Spleen (tissue), 11 donors: ENCODE results near the gene TMEM50B. TPM values are rescaled to one million over a fixed set of nuclear protein-coding genes. Genes with fewer than 3 reads are reported as not detected.

Experiments
- DNase-seq: peaks from one replicate; pipeline ENCODE4 v3.0.0-alpha.2; 2020
- H3K27ac ChIP-seq, 8 donors: fragments of 200-600 bp; sonication (generic) in 7 of 8; 1 replicate in 4 of 8; 2 replicates in 4 of 8; pipeline versions ENCODE4 v1.5.0 to v1.8.0; 2016 to 2021; ENCODE audit warnings: inconsistent platforms in 4 of 8, mild to moderate bottlenecking in 4 of 8, moderate library complexity in 1 of 8
- H3K27me3 ChIP-seq, 7 donors: fragments of 200-600 bp; sonication (generic) in 6 of 7; replicated peaks in 1 of 7; 1 replicate in 4 of 7; 2 replicates in 3 of 7; pipeline versions ENCODE4 v1.5.0 to v1.8.0; 2016 to 2021; ENCODE audit warnings: inconsistent platforms in 3 of 7, mild to moderate bottlenecking in 1 of 7
- H3K36me3 ChIP-seq, 6 donors: fragments of 200-600 bp; sonication (generic) in 5 of 6; 1 replicate in 4 of 6; 2 replicates in 2 of 6; pipeline versions ENCODE4 v1.5.0 to v1.8.0; 2016 to 2021; ENCODE audit warnings: inconsistent platforms in 2 of 6
- H3K4me1 ChIP-seq, 6 donors: fragments of 200-600 bp; sonication (generic) in 5 of 6; 1 replicate in 3 of 6; 2 replicates in 3 of 6; pipeline versions ENCODE4 v1.5.0 to v1.8.0; 2016 to 2021; ENCODE audit warnings: inconsistent platforms in 3 of 6
- H3K4me3 ChIP-seq, 8 donors: fragments of 200-600 bp; sonication (generic) in 7 of 8; 1 replicate in 4 of 8; 2 replicates in 4 of 8; pipeline versions ENCODE4 v1.5.0 to v1.8.0; 2016 to 2021; ENCODE audit warnings: inconsistent platforms in 4 of 8, mild to moderate bottlenecking in 4 of 8, moderate library complexity in 2 of 8
- H3K9me3 ChIP-seq, 8 donors: fragments of 200-600 bp; sonication (generic) in 7 of 8; 1 replicate in 4 of 8; 2 replicates in 4 of 8; pipeline versions ENCODE4 v1.5.0 to v1.8.0; 2016 to 2021; ENCODE audit warnings: inconsistent platforms in 4 of 8
- POLR2A ChIP-seq, 3 donors: fragments of 450-650 bp; IDR thresholded peaks; one replicate each; pipeline ENCODE4 v1.5.1; 2017; ENCODE audit warnings: antibody characterized with exemption in 3 of 3, mild to moderate bottlenecking in 1 of 3
- POLR2AphosphoS5 ChIP-seq, 3 donors: sonication (generic); formaldehyde crosslinking; IDR thresholded peaks; one replicate each; pipeline ENCODE4 v1.5.1; 2017; ENCODE audit warnings: antibody characterized with exemption in 3 of 3
- WGBS, 5 donors: extraction: QIAGEN DNeasy Blood & Tissue Kit in 3 of 5; methylation state at CpG; one replicate each; pipeline versions ENCODE4 v1.1.5 to v1.1.7; 2013 to 2018; 5-methylcytosine and 5-hydroxymethylcytosine counted together
- intact Hi-C: fragments of 100-400 bp; cut with DNase I; formaldehyde crosslinking; loops from one replicate; pipeline ENCODE4 v1.15.0; 2023; ENCODE audit warnings: low total_unique reads
- polyA plus RNA-seq, 3 donors: library from polyadenylated mRNA; stranded (reverse); fragments of 200-250 nt; gene quantifications; one replicate each; pipeline ENCODE4 v1.2.1, GENCODE V29; 2013
- total RNA-seq, 7 donors: library from RNA; depleted of rRNA in 3 of 7; stranded (reverse); fragments of >200 nt in 3 of 7; fragmentation: NEBNext Ultra II Directional in 4 of 7; extraction: Animal tissue kit (Norgen Biotek cat#: 25700) in 4 of 7; gene quantifications; one replicate each; pipeline versions ENCODE4 v1.1.0 to v1.2.1, GENCODE V29; 2016 to 2021
- TF ChIP-seq, protein P1 (sequence below), 11 experiments: fragments of 200-600 bp in 7 of 11; fragments of 450-650 bp in 4 of 11; sonication (generic) in 4 of 11; IDR thresholded peaks in 8 of 11; conservative IDR thresholded peaks in 3 of 11; 1 replicate in 7 of 11; 2 replicates in 4 of 11; pipeline versions ENCODE4 v1.4.0 to v1.8.0; 2016 to 2021; ENCODE audit warnings: antibody characterized with exemption in 11 of 11, inconsistent platforms in 4 of 11, mild to moderate bottlenecking in 1 of 11
- donor health status: healthy with polysubstance abuse.
- donor health status: DM: no; HTN: no; CAD: no; lungs with moderate emphysema.
- donor health status: DM: no; HTN: no; CAD: no.
- donor health status: Bipolar disorder and iron deficiency.
- donor health status: healthy.
- donor health status: DM: no; HTN: no; CAD: no.
- donor health status: DM: yes; HTN: yes; CAD: no.

Gene TMEM50B
- total and polyA plus RNA-seq, 10 donors: 30.7 to 78.5 (median 43.3) TPM

GRCh38 chr21:33488936-33489335 is 9.2 kb upstream of the TMEM50B start:
- intact Hi-C loops: no loop called here
- WGBS, 5 donors: 88 to 93% (median 91%) methylated on average over 4 of the region's 4 CpGs

GRCh38 chr21:33487996-33488395 is 8.2 kb upstream of the TMEM50B start:
- no peak for DNase-seq
- no peak for TF ChIP-seq POLR2AphosphoS5 (IDR thresholded peaks at IDR 0.05)
- TF ChIP-seq, protein P1, sequence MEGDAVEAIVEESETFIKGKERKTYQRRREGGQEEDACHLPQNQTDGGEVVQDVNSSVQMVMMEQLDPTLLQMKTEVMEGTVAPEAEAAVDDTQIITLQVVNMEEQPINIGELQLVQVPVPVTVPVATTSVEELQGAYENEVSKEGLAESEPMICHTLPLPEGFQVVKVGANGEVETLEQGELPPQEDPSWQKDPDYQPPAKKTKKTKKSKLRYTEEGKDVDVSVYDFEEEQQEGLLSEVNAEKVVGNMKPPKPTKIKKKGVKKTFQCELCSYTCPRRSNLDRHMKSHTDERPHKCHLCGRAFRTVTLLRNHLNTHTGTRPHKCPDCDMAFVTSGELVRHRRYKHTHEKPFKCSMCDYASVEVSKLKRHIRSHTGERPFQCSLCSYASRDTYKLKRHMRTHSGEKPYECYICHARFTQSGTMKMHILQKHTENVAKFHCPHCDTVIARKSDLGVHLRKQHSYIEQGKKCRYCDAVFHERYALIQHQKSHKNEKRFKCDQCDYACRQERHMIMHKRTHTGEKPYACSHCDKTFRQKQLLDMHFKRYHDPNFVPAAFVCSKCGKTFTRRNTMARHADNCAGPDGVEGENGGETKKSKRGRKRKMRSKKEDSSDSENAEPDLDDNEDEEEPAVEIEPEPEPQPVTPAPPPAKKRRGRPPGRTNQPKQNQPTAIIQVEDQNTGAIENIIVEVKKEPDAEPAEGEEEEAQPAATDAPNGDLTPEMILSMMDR (IDR thresholded peaks at IDR 0.05 in 8 of 11, conservative IDR thresholded peaks at IDR 0.05 in 3 of 11): no peak
- TF ChIP-seq POLR2A (IDR thresholded peaks at IDR 0.05): no peak
- 94 to 96% (median 95%) methylated on average over 5 of the region's 5 CpGs for WGBS, 5 donors
- Histone ChIP-seq H3K27me3 (no peaks in the 10 kb centered on the region), H3K36me3 (no peaks in the 10 kb centered on the region), H3K4me3 (no peak overlapping the region), H3K9me3 (no peaks in the 10 kb centered on the region), H3K27ac (no peak overlapping the region), H3K4me1 (peaks cover 5 to 20% (median 17%) of the 10 kb centered on the region in 6 donors)
- intact Hi-C loops: no loop called here

More at GRCh38 chr21:33488936-33489335, 9.2 kb upstream of the TMEM50B start:
- no peak for DNase-seq
- H3K4me1 ChIP-seq: peaks cover 5 to 20% (median 17%) of the 10 kb centered on the region in 6 donors
- H3K36me3 ChIP-seq: no peaks in the 10 kb centered on the region
- no peak overlapping the region for H3K4me3 ChIP-seq
- H3K9me3 ChIP-seq: no peaks in the 10 kb centered on the region
- no peaks in the 10 kb centered on the region for H3K27me3 ChIP-seq
- H3K27ac ChIP-seq: no peak overlapping the region
- TF ChIP-seq POLR2AphosphoS5 (IDR thresholded peaks at IDR 0.05): no peak
- no peak for TF ChIP-seq POLR2A (IDR thresholded peaks at IDR 0.05)
- TF ChIP-seq, protein P1 (IDR thresholded peaks at IDR 0.05 in 8 of 11, conservative IDR thresholded peaks at IDR 0.05 in 3 of 11): no peak

DNA sequence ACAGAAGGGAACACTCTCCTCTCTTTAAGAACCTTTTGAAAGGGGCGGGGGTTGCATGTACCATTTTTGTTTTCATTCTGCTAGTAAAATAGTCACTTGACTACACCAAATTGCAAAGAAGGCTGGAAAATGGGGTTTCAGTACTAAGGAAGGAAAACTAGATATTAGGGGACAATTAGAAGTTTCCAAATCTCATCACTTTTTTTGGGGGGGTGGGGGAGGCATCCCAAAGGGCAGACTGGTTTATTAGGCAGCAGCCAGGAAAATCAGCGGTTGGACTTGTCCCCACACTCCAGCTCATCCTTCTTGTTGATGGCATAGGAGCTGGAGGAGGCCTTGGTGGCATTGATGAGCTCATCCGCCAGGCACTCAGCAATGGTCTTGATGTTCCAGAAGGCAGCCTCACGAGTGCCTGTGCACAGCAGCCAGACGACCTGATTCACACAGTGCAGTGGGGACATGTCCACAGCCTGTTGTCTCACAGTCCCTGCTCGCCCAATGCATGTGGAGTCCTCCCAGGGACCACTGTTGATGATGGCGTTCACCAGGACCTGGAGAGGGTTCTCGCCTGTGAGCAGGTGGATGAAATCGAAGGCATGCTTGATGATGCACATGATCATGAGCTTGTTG is 1.7 kb upstream of the TMEM50B start:
- no peaks in the 10 kb centered on the region for H3K36me3 ChIP-seq
- H3K27ac ChIP-seq: no peak overlapping the region
- peaks cover 11 to 34% (median 17%) of the 10 kb centered on the region in 6 donors for H3K4me1 ChIP-seq
- DNase-seq: no peak
- no peak for TF ChIP-seq POLR2A (IDR thresholded peaks at IDR 0.05)
- TF ChIP-seq, protein P1 (IDR thresholded peaks at IDR 0.05 in 8 of 11, conservative IDR thresholded peaks at IDR 0.05 in 3 of 11): no peak
- TF ChIP-seq POLR2AphosphoS5 (IDR thresholded peaks at IDR 0.05): no peak
- WGBS, 5 donors: 92 to 96% (median 95%) methylated on average over 5 to 9 of the region's 9 CpGs
- intact Hi-C loops: no loop called here
- no peaks in the 10 kb centered on the region for H3K9me3 ChIP-seq
- H3K4me3 ChIP-seq: no peak overlapping the region
- no peaks in the 10 kb centered on the region for H3K27me3 ChIP-seq

DNA sequence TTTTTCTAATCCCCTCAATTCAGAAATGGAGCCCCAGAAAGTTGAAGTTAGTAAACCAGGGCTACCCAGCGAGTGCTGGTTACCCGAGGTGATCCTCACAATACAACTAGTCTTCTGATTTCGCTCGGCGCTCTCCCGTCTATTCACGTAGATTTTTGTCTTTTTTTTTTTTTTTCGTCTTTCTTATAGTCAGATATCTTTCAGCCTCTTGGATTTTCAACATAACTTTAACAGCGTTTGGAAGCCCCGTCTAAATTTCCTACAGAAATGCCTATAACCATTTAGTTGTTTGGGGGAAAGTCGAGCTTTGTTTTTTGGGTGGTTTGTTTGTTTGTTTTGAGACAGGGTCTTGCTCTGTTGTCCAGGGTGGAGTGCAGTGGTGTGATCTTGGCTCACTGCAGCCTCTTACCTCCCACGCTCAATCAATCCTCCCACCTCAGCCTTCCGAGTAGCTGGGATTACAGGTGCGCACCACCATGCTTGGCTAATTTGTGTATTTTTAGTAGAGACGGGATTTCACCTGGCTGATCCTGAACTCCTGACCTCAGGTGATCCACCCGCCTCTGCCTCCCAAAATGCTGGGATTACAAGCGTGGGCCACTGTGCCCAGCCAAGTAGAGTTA is 818 bp upstream of the TMEM50B start:
- TF ChIP-seq POLR2A (IDR thresholded peaks at IDR 0.05) (no peak), POLR2AphosphoS5 (IDR thresholded peaks at IDR 0.05) (no peak)
- TF ChIP-seq, protein P1 (IDR thresholded peaks at IDR 0.05 in 8 of 11, conservative IDR thresholded peaks at IDR 0.05 in 3 of 11): no peak
- Histone ChIP-seq H3K27ac (peak overlapping the region; percentile 83 to 99 (median 96)), H3K4me3 (peak overlapping the region; percentile 80 to 97 (median 94)), H3K27me3 (no peaks in the 10 kb centered on the region), H3K9me3 (no peaks in the 10 kb centered on the region), H3K36me3 (peaks cover 0 to 7% (median 0%) of the 10 kb centered on the region in 6 donors), H3K4me1 (peaks cover 11 to 34% (median 17%) of the 10 kb centered on the region in 6 donors)
- intact Hi-C loops: no loop called here
- no peak for DNase-seq
- WGBS, 5 donors: 27 to 33% (median 32%) methylated on average over 17 of the region's 17 CpGs
